Measurements from ENCODE around the gene TAOK1.

DNA sequence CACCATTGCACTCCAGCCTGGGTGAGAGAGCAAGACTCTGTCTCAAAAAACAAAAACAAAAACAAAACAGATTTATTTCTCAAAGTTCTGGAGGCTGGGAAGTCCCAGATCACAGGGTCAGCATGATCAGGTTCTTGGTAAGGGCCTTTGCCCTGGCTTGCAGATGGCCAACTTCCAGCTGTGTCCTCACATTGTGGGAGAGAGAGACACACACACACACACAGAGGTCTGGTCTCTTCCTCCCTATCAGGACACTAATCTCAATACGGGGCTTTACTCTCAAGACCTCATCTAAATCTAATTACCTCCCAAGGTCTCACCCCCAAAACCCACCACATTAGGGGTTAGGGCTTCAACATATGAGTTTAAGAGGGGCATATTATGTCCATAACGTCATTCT lies 26.4 kb upstream of the TAOK1 start:
- no peak for TF ChIP-seq MYC (IDR thresholded peaks at IDR 0.05; ENCODE audit: low read depth, low read length)
- no peak for TF ChIP-seq MYC (CRISPR knock-in tag; IDR thresholded peaks at IDR 0.05; ENCODE audit: borderline replicate concordance, low read depth)
- no peak for TF ChIP-seq FOXJ3 (CRISPR knock-in tag; IDR thresholded peaks at IDR 0.05)
- TF ChIP-seq, protein P1, sequence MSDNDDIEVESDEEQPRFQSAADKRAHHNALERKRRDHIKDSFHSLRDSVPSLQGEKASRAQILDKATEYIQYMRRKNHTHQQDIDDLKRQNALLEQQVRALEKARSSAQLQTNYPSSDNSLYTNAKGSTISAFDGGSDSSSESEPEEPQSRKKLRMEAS (CRISPR knock-in tag; IDR thresholded peaks at IDR 0.05) = no peak
- TF ChIP-seq ARNT (IDR thresholded peaks at IDR 0.05) = no peak
- TF ChIP-seq NR2C2 (CRISPR knock-in tag; IDR thresholded peaks at IDR 0.05) = no peak
- TF ChIP-seq NR2C2 (tag; IDR thresholded peaks at IDR 0.05) = no peak

All from K562 (cell line).